GM21737 (cell line): ENCODE measurements around the gene EEFSEC.

ENCODE experiments used
- ATAC-seq: cut with Tn5 transposase; IDR thresholded peaks from one replicate; pipeline ENCODE4 v1.9.1; 2021; ENCODE audit warnings: mild to moderate bottlenecking, moderate library complexity; ENCODE audit not compliant: unreplicated experiment

Gene EEFSEC

DNA sequence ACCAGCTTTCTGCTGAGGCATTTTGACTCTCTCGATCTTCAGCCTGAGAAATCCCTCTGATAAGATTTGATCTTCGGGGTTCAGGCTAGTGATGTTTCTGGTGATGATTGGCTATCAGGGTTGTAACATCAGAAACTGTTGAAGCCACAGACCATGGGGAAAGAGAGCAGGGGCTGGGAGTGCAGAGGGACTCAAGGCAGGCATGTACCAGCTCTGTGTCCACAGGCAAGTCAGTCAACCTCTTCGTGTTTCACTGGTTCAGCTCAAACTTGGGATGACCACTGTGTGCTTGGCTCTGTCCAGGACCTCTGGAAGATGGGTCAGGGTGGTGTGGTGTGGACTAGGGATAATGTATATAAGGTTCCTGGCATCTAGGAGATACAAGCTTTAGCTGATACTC lies 116.5 kb downstream of the EEFSEC start:
- no peak for ATAC-seq

GRCh38 chr3:128270559-128271492 lies 117.5 kb downstream of the EEFSEC start:
- no peak for ATAC-seq

DNA sequence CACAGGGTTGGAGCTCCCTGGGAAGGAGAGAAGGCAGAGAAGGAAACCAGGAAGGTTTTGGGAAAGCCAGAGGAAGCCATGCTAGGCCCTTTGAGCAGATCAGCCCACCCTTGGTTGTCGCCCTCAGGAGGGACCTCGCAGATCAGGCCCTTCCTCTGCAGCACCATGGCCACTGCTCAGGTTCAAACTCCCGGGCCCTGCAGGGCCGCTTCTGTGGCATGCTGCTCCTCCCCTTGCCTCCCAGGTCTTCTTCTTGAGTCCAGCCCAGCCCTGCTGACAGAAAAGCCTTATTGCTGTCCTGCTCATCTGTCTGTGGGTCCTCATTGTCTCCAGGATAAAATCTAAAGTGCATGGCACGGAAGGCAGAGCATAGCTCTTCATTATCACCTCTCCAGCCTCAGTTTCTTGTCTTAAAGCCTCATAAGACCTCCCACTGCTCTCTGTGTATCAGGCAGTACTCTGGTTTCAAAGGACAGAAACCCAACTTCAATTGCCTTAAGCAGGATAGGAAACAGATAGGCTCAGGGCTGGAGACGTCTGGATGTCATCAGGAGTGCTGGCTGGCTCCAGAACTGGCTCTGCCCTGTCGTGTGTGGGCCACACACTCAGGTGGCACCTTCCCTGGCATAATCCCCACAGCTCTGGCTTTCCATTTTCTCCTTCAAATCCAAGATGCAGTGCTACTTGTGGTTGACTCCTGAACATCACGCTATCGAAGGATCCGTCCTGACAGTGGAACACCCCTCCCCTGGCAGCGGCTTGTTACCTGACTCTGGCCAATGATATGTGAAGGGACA lies 118.5 kb downstream of the EEFSEC start:
- ATAC-seq, result no peak

DNA sequence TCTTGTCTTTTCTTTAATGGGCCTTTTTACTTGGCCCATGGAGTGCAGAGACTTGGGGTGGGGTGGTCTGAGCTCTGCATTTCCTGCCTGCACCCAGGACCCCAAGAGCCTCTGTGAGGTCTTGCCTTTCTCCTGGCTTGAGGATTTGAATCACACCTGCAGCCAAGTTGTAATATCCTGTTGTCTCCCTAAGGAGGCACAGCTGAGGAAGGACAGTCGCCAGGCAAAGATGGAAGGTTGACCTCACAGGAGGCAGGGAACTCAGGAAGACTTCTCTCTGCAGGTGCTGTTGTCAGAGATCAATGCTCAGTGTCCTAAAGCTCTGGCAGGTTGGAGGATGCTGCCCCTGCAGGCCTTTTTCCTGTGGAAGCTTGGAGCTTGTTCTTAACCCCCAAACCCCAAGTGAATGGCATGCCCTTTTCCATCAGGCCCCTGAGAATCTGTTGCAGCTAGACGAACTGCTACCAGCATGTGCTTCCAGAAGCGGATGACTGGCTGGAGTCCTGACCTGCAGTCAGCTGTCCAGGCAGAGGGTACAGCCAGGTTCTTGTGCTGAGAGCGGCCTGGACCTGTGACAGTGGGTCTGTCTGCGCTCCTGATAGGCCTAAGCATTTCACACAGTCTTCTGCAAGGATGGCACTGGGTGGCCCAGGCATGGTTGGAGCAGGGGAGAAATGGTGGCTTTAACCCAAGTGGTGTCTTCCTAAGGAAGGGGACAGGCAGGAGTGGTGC lies 120.0 kb downstream of the EEFSEC start:
- ATAC-seq, result no peak

- no peak for ATAC-seq
Measured at GRCh38 chr3:128273841-128274573, 120.7 kb downstream of the EEFSEC start.

DNA sequence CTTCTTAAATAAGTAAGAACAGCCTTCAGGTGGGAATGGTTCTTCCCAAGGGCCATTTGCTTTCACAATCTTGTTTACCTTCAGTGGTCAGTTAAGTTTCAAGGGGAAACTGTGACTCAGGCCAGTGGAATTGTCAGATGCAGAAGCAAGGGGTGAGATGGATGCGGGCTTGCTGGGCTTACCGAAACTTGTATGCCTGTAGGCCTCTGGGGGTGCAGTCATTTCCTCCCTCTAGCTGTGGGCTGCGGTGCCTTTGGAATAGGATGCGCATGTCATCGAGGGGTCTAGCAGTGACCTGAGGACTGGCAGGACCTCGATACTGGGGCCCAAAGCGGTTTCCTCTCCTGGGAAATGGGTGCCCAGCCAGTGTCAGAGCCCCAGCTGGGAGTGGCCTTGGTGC lies 121.6 kb downstream of the EEFSEC start:
- ATAC-seq, result no peak

DNA sequence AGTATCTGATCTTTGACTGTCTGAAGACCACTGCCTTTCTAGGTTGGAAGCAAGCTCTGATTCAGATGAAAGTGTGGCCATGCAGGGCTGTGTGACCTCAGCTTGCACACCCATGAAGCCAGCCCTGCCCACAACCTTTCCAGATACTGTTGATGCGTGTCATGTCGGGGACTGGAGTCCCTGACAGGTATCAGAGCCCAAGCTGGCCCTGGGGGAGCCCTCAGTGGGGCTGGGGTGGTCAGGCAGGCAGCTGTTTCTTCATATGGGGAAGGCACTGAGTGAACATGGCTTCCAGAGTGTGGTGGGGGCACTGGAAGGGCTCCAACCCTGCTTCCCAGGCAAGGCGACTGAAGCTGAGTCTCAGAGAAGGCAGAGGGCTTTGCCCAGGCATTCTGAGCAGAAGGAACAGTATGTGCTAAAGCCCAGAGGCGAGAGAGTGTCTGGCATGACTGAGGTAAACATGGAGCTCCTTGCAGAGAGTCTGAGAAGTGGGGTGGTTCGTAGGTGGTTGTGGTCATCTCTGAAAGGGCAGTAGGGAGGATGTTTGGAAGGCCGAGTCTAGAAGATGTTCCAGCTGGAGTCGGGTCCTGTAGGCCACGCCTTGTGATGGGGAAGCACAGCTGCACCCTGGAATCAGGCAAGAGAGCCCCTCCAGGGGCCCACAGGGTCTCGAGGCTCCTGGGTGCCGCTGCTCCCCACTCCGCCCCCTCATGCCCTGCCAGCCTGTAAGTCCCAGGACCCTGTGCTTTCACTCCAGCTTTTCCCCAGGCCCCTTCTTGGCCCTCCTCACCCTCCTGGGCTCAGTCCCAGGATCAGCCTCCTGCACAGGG lies 122.2 kb downstream of the EEFSEC start:
- ATAC-seq, result no peak

- ATAC-seq, result no peak
Measured at GRCh38 chr3:128276146-128276435, 122.8 kb downstream of the EEFSEC start.

DNA sequence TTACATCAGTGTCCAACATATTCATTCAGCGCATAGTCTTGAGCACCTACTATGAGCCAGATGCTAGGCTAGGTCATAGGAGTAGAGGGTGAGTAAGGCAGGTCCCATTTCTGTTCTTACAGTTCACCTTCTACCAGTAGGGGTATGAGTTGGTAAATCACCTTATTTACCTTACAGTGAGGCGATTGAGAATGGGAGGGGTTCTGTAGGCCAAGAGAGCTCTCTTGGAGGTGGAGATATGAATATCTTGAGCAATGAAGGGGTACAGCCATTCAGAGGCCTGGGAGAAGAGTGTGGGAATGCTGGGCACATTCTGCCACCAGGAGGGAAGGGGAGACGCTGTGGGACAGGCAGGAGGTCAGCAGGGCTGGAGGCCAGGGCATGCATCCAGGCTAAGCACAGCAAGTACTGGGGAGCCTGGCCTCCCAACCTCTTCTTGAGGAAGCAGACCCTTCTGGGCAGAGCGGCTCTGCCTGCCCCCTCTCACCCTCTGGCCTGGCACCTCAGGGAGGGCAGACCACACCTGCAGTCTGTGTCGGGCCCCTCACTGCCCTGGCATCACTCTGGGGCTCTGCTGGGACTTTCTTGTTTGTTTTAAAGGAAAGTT lies 123.4 kb downstream of the EEFSEC start:
- no peak for ATAC-seq

DNA sequence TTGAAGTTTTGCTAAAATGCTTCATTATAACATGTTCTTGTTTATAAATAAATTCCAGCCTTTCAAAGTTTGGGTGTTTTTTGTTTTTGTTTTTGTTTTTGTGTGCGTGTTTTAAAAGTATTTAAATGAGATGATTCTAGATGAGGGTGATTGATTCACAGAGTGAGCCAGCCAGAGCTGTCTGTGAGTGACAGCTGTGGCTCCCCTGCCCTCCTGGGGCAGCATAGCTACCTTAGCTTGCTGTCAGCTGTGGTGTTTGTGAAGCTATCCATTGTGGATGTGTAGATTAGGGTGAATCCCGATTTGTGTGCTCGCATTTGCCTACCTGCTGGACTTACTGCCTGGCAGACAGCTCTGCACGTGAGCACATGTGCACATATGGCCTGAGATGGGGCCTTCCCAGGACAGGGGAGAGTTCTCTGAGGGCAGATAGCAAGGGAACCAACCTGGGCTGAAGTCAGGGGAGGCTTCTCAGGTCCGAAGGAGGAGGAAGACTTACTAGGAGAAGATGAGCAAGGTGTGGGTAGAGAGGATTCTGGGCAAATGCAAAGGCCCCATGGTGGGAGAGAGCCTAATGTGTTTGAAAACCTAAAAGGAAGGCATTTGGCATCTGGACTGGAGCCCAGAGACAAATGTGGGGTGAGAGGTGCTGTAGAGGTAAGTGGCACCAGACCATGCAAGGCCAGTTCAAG lies 124.2 kb downstream of the EEFSEC start:
- no peak for ATAC-seq

DNA sequence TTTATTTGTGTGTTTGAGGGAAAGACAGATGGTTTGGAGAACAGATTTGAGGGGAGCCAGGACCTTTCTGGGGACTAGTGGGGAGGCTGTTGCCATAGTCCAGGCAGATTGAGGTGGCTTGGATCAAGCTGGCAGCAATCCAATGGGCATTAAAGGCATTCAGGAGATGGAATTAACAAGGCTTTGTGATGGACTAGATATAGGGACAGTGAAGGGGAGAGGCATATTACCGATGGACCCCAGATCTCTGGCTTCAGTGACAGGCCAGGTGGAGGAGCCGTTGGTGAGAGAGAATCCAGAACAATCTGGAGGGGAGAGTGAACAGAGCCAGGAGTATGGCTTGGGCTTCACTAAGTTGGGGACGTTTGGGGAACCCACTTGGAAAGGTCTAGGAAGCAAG lies 124.8 kb downstream of the EEFSEC start:
- no peak for ATAC-seq

- ATAC-seq, result no peak
Measured at GRCh38 chr3:128278761-128279600, 125.7 kb downstream of the EEFSEC start.

DNA sequence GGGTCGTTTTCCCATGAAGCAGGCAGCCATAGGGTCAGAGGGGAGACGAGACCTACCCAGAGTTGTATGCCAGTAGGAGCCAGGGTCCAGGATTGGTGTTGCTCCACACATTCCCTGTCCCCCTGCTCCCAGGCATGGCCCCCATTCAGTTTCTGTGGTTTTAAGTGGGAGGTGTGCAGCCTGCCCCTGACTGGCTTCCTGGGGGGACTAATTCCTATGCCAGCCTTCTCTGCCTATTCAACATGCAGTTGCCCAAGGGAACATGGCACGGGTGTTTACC lies 126.3 kb downstream of the EEFSEC start:
- no peak for ATAC-seq

GRCh38 chr3:128280481-128281052 lies 127.3 kb downstream of the EEFSEC start:
- ATAC-seq, result no peak

DNA sequence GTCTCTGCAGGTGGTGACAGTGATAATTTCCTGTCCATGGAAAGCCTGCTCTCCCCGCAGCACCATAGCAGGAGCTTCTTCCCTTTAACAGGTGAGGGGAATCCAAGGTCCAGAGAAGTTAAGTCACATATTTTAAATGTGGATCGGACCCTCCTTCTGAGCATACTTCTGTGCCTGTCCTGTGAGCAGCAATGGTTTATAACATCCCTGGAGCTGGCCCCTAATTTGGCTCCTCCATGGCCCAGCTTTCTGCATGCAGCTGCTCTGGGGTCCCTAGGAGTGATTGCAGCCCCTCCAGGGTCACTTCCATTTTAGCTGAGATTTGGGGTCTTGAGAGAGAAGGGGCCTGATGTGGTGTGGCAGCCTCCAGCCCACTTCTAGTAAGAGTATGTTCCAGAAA lies 127.8 kb downstream of the EEFSEC start:
- no peak for ATAC-seq

GRCh38 chr3:128281461-128282367 lies 128.4 kb downstream of the EEFSEC start:
- no peak for ATAC-seq
